Measurements from ENCODE around the gene USP40. TPM values are rescaled to one million over a fixed set of nuclear protein-coding genes. Genes with fewer than 3 reads are reported as not detected.

The USP40 gene
- total and polyA plus RNA-seq, 2 experiments from 2014 or later = 14.0 to 21.7 TPM

DNA sequence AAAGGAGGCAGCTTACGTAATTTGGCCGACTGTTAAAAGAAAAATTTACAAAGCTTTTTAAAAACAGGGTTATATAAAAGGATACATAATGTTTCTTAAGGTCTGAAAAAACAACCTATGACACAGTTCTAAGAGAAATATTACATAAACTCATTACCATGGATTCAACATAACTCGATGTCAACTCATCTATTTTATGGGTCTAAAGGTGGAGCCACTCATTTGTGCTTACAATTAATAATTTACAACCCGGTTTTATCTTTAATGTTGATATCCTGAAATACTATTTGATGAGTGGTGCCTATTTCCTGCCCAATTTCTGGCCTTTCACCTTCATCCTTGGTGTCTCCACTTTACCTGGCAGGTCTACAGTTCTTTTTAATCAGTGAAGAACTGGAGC, 15.1 kb downstream of the USP40 start:
- DNase-seq (ENCODE audit: low read depth in 1 of 2, low spot score in 1 of 2) = no peak
- H3K27ac ChIP-seq = no peak overlapping the region
- no peak overlapping the region for H3K4me3 ChIP-seq
- TF ChIP-seq, protein P1, sequence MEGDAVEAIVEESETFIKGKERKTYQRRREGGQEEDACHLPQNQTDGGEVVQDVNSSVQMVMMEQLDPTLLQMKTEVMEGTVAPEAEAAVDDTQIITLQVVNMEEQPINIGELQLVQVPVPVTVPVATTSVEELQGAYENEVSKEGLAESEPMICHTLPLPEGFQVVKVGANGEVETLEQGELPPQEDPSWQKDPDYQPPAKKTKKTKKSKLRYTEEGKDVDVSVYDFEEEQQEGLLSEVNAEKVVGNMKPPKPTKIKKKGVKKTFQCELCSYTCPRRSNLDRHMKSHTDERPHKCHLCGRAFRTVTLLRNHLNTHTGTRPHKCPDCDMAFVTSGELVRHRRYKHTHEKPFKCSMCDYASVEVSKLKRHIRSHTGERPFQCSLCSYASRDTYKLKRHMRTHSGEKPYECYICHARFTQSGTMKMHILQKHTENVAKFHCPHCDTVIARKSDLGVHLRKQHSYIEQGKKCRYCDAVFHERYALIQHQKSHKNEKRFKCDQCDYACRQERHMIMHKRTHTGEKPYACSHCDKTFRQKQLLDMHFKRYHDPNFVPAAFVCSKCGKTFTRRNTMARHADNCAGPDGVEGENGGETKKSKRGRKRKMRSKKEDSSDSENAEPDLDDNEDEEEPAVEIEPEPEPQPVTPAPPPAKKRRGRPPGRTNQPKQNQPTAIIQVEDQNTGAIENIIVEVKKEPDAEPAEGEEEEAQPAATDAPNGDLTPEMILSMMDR (IDR thresholded peaks at IDR 0.05; ENCODE audit: low read depth, low read length) = no peak
- no peaks in the 10 kb centered on the region for H3K4me1 ChIP-seq (ENCODE audit: low read depth)
- peaks cover 33% of the 10 kb centered on the region for H3K36me3 ChIP-seq
- no peaks in the 10 kb centered on the region for H3K9me3 ChIP-seq (ENCODE audit: low read depth)
- no peaks in the 10 kb centered on the region for H3K27me3 ChIP-seq

DNA sequence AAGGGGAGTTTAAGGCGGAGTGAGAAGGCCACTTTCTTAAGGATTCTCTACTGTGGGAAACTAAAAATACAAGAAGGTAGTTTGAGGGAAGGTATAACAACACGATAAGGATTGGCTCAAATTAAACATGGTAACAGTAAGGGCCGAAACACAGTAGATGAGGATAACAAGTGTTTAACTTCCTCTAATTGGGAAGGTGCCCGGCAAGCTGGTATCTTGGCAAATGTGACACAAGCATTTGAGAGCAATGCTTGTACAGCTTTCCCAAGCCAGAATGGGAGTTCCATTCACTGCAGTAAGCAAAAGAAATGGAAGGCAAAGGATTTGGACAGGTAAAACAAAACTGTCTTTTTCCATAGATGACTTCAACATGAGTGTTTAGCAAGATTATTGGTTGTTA, 19.8 kb downstream of the USP40 start:
- TF ChIP-seq, protein P1 (IDR thresholded peaks at IDR 0.05; ENCODE audit: low read depth, low read length) = no peak
- Histone ChIP-seq H3K27me3 (no peaks in the 10 kb centered on the region), H3K4me3 (no peak overlapping the region), H3K4me1 (ENCODE audit: low read depth) (no peaks in the 10 kb centered on the region), H3K27ac (no peak overlapping the region), H3K9me3 (ENCODE audit: low read depth) (no peaks in the 10 kb centered on the region), H3K36me3 (peaks cover 17% of the 10 kb centered on the region)
- DNase-seq (ENCODE audit: low read depth in 1 of 2, low spot score in 1 of 2) = no peak

DNA sequence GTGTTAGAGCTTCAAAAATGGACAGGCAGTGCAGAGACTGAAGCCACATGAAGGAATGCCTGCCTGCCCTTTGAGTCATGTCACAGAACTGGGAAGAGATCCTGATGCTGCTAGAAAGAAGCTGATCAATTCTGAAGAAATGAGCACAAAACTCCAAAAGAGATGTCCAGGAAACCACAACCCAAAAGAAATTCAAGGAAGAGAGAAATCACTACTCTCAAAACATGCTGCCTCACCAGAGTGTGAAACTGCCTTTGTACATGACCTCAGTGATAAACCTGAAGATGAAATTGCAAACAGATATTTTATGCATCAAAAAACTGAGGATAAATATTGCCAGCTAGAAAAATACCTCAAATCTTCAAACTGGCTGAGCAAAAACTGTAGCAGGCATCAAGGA, 20.5 kb downstream of the USP40 start:
- TF ChIP-seq, protein P1 (IDR thresholded peaks at IDR 0.05; ENCODE audit: low read depth, low read length) = no peak
- H3K4me1 ChIP-seq (ENCODE audit: low read depth) = no peaks in the 10 kb centered on the region
- no peak for DNase-seq (ENCODE audit: low read depth in 1 of 2, low spot score in 1 of 2)
- no peak overlapping the region for H3K4me3 ChIP-seq
- peaks cover 12% of the 10 kb centered on the region for H3K36me3 ChIP-seq
- no peak overlapping the region for H3K27ac ChIP-seq
- no peaks in the 10 kb centered on the region for H3K9me3 ChIP-seq (ENCODE audit: low read depth)
- H3K27me3 ChIP-seq = no peaks in the 10 kb centered on the region

DNA sequence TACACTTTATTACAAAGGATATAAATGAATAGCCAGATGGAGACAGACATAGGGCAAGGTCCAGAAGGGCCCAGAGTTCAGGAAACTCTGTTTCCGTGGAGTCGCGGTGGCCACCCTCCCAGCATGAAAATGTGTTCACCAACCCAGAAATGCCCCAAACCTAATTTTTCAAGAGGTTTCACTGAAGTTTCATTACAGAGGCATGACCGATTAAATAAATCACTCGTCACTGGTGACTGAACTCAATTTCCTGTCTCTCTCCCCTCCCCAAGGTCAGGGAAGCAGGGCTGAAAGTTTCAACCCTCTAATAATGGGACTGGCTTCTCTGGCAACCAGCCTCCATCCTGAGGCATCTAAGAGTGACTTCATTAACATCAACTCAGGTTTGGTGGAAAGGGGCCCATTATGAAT, 22.4 kb downstream of the USP40 start:
- Histone ChIP-seq H3K27me3 (no peaks in the 10 kb centered on the region), H3K27ac (no peak overlapping the region), H3K4me3 (no peak overlapping the region), H3K9me3 (ENCODE audit: low read depth) (no peaks in the 10 kb centered on the region), H3K36me3 (peaks cover 2% of the 10 kb centered on the region), H3K4me1 (ENCODE audit: low read depth) (no peaks in the 10 kb centered on the region)
- TF ChIP-seq, protein P1 (IDR thresholded peaks at IDR 0.05; ENCODE audit: low read depth, low read length) = no peak
- DNase-seq (ENCODE audit: low read depth in 1 of 2, low spot score in 1 of 2) = no peak

DNA sequence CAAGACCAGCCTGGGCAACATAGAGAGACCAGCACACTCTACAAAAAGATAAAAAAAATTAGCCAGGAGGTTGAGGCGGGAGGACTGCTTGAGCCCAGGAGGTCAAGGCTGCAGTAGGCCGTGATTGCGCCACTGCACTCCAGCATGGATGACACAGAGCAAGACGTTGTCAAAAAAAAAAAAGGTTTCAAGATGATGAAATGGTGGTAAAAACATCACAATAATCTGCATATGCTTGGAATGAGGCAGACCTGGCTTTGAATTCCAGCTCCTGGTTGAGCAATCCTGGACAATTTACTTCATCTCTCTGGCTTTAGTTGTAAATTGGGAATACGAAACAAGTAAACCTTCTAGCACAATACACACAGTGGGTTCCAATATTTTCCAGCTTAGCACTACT, 24.1 kb downstream of the USP40 start:
- Histone ChIP-seq H3K4me1 (ENCODE audit: low read depth) (no peaks in the 10 kb centered on the region), H3K27me3 (no peaks in the 10 kb centered on the region), H3K27ac (no peak overlapping the region), H3K36me3 (no peaks in the 10 kb centered on the region), H3K9me3 (ENCODE audit: low read depth) (no peaks in the 10 kb centered on the region), H3K4me3 (no peak overlapping the region)
- TF ChIP-seq, protein P1 (IDR thresholded peaks at IDR 0.05; ENCODE audit: low read depth, low read length) = no peak
- peak in 1 of 2 donors; percentile 94 for DNase-seq (ENCODE audit: low read depth in 1 of 2, low spot score in 1 of 2)

DNA sequence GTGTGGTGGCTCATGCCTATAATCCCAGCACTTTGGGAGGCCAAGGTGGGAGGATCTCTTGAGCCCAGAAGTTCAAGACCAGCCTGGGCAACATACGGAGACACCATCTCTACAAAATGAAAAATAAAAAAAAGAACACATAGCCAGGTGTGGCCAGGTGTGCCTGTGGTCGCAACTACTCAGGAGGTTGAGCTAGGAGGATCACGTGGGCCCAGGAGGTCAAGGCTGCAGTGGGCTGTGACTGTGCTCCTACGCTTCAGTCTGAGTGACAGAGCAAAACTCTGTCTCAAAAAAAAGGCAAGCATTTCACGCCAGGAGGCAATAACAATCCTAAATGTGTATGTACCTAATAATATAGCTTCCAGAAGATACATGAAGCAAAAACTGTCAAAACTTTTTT, 27.8 kb downstream of the USP40 start:
- H3K4me1 ChIP-seq (ENCODE audit: low read depth) = no peaks in the 10 kb centered on the region

More for the DNA sequence above, 27.8 kb downstream of the USP40 start:
- Histone ChIP-seq H3K36me3 (no peaks in the 10 kb centered on the region), H3K9me3 (ENCODE audit: low read depth) (no peaks in the 10 kb centered on the region), H3K27me3 (no peaks in the 10 kb centered on the region), H3K4me3 (no peak overlapping the region), H3K27ac (no peak overlapping the region)
- TF ChIP-seq, protein P1 (IDR thresholded peaks at IDR 0.05; ENCODE audit: low read depth, low read length) = no peak
- no peak for DNase-seq (ENCODE audit: low read depth in 1 of 2, low spot score in 1 of 2)

All from cardiac muscle cell (in vitro differentiated cells and primary cell).